Measurements from ENCODE around the gene LHX4. TPM values are rescaled to one million over a fixed set of nuclear protein-coding genes. Genes with fewer than 3 reads are reported as not detected.

LHX4 gene
- total and polyA plus RNA-seq, 2 experiments from 2014 or later = 0.30 TPM; not detected in 1

GRCh38 chr1:180235077-180235501, 5.0 kb downstream of the LHX4 start:
- in situ Hi-C loops (cut with MboI) = no loop called here

GRCh38 chr1:180235502-180236239, 5.6 kb downstream of the LHX4 start:
- H3K9me2 ChIP-seq (ENCODE audit: insufficient read depth) = no peaks in the 10 kb centered on the region
- H3K9ac ChIP-seq = no peak overlapping the region
- no peaks in the 10 kb centered on the region for H3K4me1 ChIP-seq (ENCODE audit: insufficient read depth)
- DNase-seq = no peak
- H3K4me3 ChIP-seq = no peak overlapping the region
- H3K27me3 ChIP-seq (replicated peaks; ENCODE audit: insufficient read depth) = peaks cover 96% of the 10 kb centered on the region
- no peaks in the 10 kb centered on the region for H4K20me1 ChIP-seq (ENCODE audit: insufficient read depth)
- no peaks in the 10 kb centered on the region for H3K79me2 ChIP-seq (ENCODE audit: insufficient read depth)
- WGBS, 2 experiments (ENCODE audit: low coverage in 1 of 2, low lambda C conversion rate in 2 of 2, missing lambda C conversion rate in 2 of 2) = 7 to 8% methylated on average over 49 of the region's 49 CpGs
- no peak overlapping the region for H3K27ac ChIP-seq
- peak; percentile 87 for TF ChIP-seq EZH2 (IDR thresholded peaks at IDR 0.05; ENCODE audit: insufficient read depth, poor library complexity, severe bottlenecking)
- 0 out of 2 replicates have a peak, but pooled peaks have one; percentile 69 for TF ChIP-seq EZH2phosphoT487 (IDR thresholded peaks at IDR 0.05; ENCODE audit: insufficient read depth, low read depth)
- H3K9me3 ChIP-seq (ENCODE audit: low read depth) = no peaks in the 10 kb centered on the region
- in situ Hi-C loops (cut with MboI) = no loop called here
- H3F3A ChIP-seq (ENCODE audit: insufficient read depth) = no peaks in the 10 kb centered on the region
- no peak overlapping the region for H2AFZ ChIP-seq
- H3K4me2 ChIP-seq (ENCODE audit: unreplicated experiment) = no peak overlapping the region
- no peaks in the 10 kb centered on the region for H3K36me3 ChIP-seq (ENCODE audit: low read depth)

More at GRCh38 chr1:180235077-180235501, 5.0 kb downstream of the LHX4 start:
- TF ChIP-seq EZH2 (IDR thresholded peaks at IDR 0.05; ENCODE audit: insufficient read depth, poor library complexity, severe bottlenecking) (peak; percentile 67), EZH2phosphoT487 (IDR thresholded peaks at IDR 0.05; ENCODE audit: insufficient read depth, low read depth) (no peak)
- Histone ChIP-seq H4K20me1 (ENCODE audit: insufficient read depth) (no peaks in the 10 kb centered on the region), H3K9ac (no peak overlapping the region), H3K36me3 (ENCODE audit: low read depth) (no peaks in the 10 kb centered on the region), H2AFZ (no peak overlapping the region), H3K4me3 (no peak overlapping the region), H3K27me3 (replicated peaks; ENCODE audit: insufficient read depth) (peaks cover 96% of the 10 kb centered on the region), H3K27ac (no peak overlapping the region), H3K9me3 (ENCODE audit: low read depth) (no peaks in the 10 kb centered on the region), H3F3A (ENCODE audit: insufficient read depth) (no peaks in the 10 kb centered on the region), H3K4me2 (ENCODE audit: unreplicated experiment) (no peak overlapping the region), H3K79me2 (ENCODE audit: insufficient read depth) (no peaks in the 10 kb centered on the region), H3K4me1 (ENCODE audit: insufficient read depth) (no peaks in the 10 kb centered on the region), H3K9me2 (ENCODE audit: insufficient read depth) (no peaks in the 10 kb centered on the region)
- DNase-seq = no peak
- WGBS, 2 experiments (ENCODE audit: low coverage in 1 of 2, low lambda C conversion rate in 2 of 2, missing lambda C conversion rate in 2 of 2) = 2 to 3% methylated on average over 29 to 30 of the region's 30 CpGs

DNA sequence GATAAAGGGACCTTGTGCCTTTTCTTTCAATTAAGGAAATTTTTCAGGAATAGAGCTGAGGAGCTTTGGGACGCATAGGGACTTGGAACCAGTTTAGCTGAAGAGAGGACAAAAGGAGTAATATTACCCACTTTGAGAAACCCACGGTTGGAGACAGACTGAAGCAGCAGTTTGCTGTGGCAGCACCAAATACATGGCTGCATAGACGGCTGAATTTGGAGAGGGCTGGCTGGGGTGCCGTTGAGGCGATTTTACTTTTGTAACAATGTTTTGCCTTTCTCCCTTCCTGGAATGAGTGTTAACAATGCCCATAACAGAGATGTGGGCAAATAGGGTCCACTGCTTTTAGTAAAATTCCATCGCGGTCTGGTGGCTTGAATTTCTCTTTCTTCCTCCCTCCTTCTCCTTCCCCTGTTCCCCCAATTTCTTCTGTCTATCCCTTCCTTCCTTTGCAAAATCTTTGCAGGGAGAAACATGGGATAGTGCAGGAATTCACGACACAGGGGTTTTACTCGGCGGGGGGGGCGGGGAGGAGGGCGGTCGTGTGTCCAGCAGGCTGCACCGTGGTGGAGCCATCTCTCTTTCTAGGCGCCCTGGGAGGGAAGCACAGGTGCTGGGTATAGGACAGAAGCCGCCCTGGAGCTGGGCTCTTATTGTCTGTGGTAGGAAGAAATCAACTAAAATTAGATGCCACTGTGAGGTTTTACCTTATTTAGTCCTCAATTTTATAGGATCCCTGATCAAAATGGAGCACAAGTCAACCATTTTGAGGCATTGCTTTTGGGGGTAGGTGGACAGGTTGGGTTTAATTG, 6.8 kb downstream of the LHX4 start:
- no peaks in the 10 kb centered on the region for H3K79me2 ChIP-seq (ENCODE audit: insufficient read depth)
- no peaks in the 10 kb centered on the region for H3K9me3 ChIP-seq (ENCODE audit: low read depth)
- H2AFZ ChIP-seq = no peak overlapping the region
- H3K36me3 ChIP-seq (ENCODE audit: low read depth) = no peaks in the 10 kb centered on the region
- H3K4me2 ChIP-seq (ENCODE audit: unreplicated experiment) = no peak overlapping the region
- H4K20me1 ChIP-seq (ENCODE audit: insufficient read depth) = no peaks in the 10 kb centered on the region
- TF ChIP-seq EZH2 (IDR thresholded peaks at IDR 0.05; ENCODE audit: insufficient read depth, poor library complexity, severe bottlenecking) (peak; percentile 63), EZH2phosphoT487 (IDR thresholded peaks at IDR 0.05; ENCODE audit: insufficient read depth, low read depth) (0 out of 2 replicates have a peak, but pooled peaks have one; percentile 20)
- H3K4me3 ChIP-seq = no peak overlapping the region
- H3K27ac ChIP-seq = no peak overlapping the region
- in situ Hi-C loops (cut with MboI) = no loop called here
- H3K9me2 ChIP-seq (ENCODE audit: insufficient read depth) = no peaks in the 10 kb centered on the region
- no peaks in the 10 kb centered on the region for H3F3A ChIP-seq (ENCODE audit: insufficient read depth)
- H3K27me3 ChIP-seq (replicated peaks; ENCODE audit: insufficient read depth) = peaks cover 97% of the 10 kb centered on the region
- 9 to 13% methylated on average over 14 to 16 of the region's 16 CpGs for WGBS, 2 experiments (ENCODE audit: low coverage in 1 of 2, low lambda C conversion rate in 2 of 2, missing lambda C conversion rate in 2 of 2)
- no peak overlapping the region for H3K9ac ChIP-seq
- no peaks in the 10 kb centered on the region for H3K4me1 ChIP-seq (ENCODE audit: insufficient read depth)
- no peak for DNase-seq

- Histone ChIP-seq H3F3A (ENCODE audit: insufficient read depth) (no peaks in the 10 kb centered on the region), H3K79me2 (ENCODE audit: insufficient read depth) (no peaks in the 10 kb centered on the region), H4K20me1 (ENCODE audit: insufficient read depth) (no peaks in the 10 kb centered on the region), H3K27ac (no peak overlapping the region), H3K27me3 (replicated peaks; ENCODE audit: insufficient read depth) (peaks cover 88% of the 10 kb centered on the region), H3K9ac (no peak overlapping the region), H3K4me3 (no peak overlapping the region), H3K9me2 (ENCODE audit: insufficient read depth) (no peaks in the 10 kb centered on the region), H2AFZ (no peak overlapping the region), H3K36me3 (ENCODE audit: low read depth) (no peaks in the 10 kb centered on the region), H3K9me3 (ENCODE audit: low read depth) (no peaks in the 10 kb centered on the region), H3K4me1 (ENCODE audit: insufficient read depth) (no peaks in the 10 kb centered on the region), H3K4me2 (ENCODE audit: unreplicated experiment) (no peak overlapping the region)
- in situ Hi-C loops (cut with MboI) = no loop called here
- no peak for DNase-seq
- WGBS, 2 experiments (ENCODE audit: low coverage in 1 of 2, low lambda C conversion rate in 2 of 2, missing lambda C conversion rate in 2 of 2) = 24% methylated on average over 7 of the region's 7 CpGs
- TF ChIP-seq EZH2phosphoT487 (IDR thresholded peaks at IDR 0.05; ENCODE audit: insufficient read depth, low read depth) = no peak
- no peak for TF ChIP-seq EZH2 (IDR thresholded peaks at IDR 0.05; ENCODE audit: insufficient read depth, poor library complexity, severe bottlenecking)
Measured at GRCh38 chr1:180237869-180238476, 7.9 kb downstream of the LHX4 start.
